ENCODE results near the gene SCARF2.

DNA sequence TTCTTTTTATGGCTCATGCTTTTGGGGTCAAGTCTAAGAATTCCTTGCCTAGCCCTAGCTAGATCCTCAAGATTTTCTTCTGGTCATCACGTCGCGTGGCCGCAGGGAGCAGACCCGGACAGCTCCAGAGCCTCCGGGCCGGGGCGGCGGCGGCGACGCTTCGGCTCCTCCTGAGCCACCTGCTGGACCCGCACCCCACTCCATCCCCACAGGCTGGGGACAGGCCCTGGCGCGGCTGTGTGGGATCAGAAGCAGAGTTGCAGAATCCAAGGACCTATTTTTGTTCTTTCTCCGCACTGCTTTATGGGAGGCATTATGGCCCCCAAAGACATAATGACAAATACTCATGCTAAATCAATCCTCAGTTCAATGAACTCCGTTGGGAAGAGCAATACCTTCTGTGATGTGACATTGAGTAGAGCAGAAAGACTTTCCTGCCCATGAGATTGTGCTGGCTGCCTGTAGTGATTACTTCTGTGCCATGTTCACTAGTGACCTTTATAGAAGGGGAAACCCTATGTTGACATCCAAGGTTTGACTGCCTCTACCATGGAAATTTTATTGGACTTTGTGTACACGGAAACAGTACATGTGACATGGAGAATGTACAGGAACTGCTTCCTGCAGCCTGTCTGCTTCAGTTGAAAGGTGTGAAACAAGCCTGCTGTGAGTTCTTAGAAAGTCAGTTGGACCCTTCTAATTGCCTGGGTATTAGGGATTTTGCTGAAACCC is 12.4 kb upstream of the SCARF2 start:
- TF ChIP-seq, protein P1, sequence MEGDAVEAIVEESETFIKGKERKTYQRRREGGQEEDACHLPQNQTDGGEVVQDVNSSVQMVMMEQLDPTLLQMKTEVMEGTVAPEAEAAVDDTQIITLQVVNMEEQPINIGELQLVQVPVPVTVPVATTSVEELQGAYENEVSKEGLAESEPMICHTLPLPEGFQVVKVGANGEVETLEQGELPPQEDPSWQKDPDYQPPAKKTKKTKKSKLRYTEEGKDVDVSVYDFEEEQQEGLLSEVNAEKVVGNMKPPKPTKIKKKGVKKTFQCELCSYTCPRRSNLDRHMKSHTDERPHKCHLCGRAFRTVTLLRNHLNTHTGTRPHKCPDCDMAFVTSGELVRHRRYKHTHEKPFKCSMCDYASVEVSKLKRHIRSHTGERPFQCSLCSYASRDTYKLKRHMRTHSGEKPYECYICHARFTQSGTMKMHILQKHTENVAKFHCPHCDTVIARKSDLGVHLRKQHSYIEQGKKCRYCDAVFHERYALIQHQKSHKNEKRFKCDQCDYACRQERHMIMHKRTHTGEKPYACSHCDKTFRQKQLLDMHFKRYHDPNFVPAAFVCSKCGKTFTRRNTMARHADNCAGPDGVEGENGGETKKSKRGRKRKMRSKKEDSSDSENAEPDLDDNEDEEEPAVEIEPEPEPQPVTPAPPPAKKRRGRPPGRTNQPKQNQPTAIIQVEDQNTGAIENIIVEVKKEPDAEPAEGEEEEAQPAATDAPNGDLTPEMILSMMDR (conservative IDR thresholded peaks at IDR 0.05; ENCODE audit: low read depth, low read length): no peak
- TF ChIP-seq EZH2 (IDR thresholded peaks at IDR 0.05; ENCODE audit: borderline replicate concordance, low read depth, low read length, poor library complexity, severe bottlenecking): no peak
